ENCODE results near the gene CCDC92.

Gene CCDC92

GRCh38 chr12:123976227-123976826 lies 3.7 kb upstream of the CCDC92 start:
- no peak for DNase-seq (ENCODE audit: low spot score)

DNA sequence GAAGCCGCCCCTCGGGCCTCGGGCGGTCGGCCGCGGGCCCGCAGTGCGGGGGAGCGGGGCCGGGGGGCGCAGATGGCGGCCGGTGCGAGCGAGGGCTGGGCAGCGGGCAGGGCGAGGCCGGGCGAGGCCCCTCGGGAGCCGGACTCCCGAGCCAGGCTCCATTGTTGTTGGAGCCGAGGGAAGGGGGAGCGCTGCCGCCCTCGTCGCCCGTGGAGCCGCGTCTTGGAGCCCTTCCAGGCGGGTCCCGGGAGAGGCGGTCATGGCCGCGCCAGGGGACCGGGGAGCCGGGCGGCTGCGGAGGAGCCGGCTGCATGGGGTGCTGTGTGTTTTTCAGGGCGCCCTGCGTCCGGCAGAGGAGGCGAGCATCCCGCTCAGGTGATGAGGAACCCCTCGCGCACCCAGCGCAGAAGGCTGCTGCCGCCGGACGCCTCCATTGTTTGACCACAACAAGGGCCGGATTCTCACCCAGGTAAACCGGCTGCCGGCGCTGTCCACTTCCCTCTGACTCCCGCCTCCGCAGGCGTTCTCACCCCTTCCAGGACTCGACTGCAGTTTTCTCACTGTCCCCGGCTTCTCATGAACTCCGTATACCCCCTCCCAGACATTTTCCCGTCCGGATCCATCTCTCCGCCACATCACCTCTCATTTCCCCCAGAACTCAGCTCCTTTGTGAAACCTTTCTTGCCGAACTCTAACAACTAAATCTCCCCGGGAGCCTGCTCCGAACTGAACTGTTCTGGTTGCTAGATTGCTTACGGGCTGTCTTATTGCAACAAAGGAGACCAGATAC lies 1.1 kb upstream of the CCDC92 start:
- DNase-seq (ENCODE audit: low spot score) = no peak

- no peak for DNase-seq (ENCODE audit: low spot score)
Measured at GRCh38 chr12:123971770-123972456, 718 bp downstream of the CCDC92 start.

DNA sequence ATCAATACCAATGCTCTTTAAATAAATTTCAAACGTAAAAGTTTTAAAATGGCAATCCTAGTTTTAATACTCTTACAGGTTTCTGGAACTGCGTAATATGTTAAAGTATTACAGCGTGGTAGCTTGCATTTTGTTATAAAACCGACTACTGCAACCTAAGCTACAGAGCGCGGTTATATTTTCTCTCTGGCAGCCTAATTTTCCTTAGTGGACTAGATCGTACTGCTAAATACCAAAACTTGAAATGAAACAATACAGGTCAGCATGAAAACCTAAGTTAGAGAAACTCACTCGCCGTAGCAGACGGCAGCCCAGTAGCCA lies 1.2 kb downstream of the CCDC92 start:
- no peak for DNase-seq (ENCODE audit: low spot score)

DNA sequence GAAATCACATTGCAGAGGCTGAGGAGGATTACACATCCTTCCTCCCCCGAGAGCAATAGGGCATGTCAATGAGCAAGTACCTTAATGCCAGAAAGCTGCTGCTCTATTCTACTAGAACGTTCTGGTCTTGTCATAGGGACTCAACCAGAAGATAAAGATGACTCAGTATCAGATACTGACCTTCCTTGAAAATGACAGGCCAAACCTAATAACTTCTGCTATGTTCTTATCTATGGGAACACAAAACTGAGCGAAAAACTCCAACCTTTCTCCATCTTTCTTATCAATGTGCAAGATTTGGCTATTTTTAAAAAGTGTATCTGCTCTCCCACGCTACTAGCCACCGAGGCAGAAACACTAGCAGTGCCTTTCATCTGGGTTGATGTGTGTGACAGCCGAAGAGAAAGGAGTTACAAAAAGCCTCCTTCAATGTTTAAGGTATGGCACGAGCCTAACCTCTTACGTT lies 5.5 kb downstream of the CCDC92 start:
- DNase-seq (ENCODE audit: low spot score) = no peak

DNA sequence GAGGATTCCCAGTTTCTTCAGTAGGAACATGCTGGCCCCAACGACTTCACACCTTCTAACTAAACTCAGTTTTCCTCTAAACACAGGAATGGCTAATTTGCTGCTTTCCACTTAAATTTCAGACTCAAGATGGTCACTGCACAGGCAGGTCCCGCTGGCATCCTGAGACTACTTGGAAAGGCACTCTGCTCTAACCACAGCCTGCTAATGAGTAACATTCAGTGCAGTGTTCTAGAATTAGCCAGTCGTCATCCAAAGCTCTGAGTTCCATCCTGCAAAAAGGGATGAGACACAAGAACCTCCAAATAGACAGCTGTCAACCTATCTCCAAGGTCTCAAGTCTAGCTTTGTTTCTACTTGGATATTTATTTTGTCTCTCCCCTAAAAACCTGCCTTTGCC lies 6.0 kb downstream of the CCDC92 start:
- no peak for DNase-seq (ENCODE audit: low spot score)

GRCh38 chr12:123965382-123965781 lies 7.2 kb downstream of the CCDC92 start:
- no peak for DNase-seq (ENCODE audit: low spot score)

DNA sequence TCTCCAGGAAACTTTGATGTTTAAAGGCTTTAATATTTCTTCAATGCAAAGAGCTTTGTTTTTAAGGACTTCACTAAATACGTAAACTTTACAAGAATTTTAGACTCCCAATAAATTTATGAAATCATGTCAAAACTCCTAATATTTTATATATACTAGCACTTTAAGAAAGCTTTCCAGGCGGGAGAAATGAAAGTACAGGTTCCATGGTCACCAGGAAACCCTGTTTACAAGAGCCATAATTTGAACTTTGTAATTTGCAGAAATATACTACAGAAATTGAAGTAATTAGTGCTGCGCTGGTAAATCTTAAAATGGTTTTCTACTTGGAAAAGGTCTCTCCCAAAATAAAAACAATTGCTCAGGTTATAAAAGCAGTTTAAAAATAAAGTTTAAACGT lies 8.8 kb downstream of the CCDC92 start:
- no peak for DNase-seq (ENCODE audit: low spot score)

DNA sequence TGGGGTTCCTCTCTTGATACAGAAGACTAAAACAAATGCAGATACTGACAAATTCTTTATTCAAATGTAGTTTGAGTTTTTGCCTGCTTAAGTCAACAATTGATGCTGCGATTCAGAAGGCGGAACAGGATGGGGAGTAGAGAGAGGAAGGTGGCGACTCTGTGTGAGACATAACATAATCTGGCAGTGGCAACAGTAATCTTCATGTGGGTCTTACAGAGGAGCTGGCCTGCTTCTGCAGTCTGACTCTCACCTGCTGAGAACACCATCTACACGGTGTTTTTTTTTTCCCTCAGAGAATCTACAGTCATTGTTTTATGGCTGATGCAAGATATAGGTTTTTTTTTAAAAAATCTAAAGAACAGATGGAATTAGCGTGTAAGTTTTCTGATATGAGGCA lies 10.1 kb downstream of the CCDC92 start:
- DNase-seq (ENCODE audit: low spot score) = no peak

DNA sequence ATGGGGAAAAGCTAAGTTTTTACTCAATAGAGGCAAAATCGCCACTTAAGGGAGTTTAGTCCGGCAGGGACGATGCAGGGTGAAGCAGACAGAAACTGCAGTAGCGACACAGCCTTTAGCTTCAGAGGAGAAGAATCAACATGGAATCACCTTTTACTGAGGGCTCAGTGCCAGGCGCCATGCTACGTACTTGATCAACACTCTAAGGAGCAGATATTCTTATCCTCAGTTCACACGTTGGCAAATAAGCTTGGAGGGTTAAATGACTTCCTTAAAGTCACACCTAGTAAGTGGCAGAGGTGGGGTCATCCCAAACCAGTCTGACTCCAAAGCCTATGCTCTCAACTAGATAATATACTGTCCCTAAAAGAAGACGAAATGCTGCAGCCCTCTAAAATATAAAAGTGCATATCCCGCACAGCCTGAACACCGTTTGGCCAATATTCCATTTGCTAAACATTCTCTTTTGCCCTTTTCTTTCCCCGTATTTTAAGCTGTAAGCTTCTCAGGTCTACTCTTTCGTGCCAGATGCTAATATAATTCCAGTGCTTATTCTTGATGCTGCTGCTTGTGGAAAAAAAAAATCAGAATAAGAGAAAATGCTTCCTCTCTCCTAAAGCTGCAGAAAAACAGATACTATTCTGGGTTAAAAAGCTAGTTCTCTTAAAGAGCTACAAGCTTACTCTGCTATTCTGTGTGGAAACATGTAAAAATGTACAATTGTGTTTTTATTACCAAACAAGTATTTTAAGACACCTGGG lies 10.9 kb downstream of the CCDC92 start:
- DNase-seq (ENCODE audit: low spot score) = no peak

DNA sequence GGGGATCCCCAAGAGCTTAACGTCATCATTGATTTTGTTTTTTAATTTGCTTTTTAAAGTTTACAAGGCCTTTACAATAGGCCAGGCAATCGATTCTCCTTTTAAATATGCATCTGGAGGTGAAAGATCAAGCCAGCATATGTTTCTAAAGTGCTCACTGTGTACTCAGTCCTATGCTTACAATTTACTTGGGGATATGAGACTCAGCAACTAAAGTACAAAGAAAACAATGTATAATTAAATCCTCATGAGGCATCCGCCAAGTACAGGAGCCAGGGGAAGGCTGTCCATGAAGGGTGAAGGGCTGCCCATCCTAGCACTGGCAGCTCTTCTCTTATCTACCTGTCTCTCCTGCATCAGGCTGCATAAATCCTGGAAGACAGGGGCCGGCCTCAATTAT lies 11.8 kb downstream of the CCDC92 start:
- DNase-seq (ENCODE audit: low spot score) = no peak

- no peak for DNase-seq (ENCODE audit: low spot score)
Measured at GRCh38 chr12:123960029-123960735, 12.4 kb downstream of the CCDC92 start.

GRCh38 chr12:123958876-123959275 lies 13.8 kb downstream of the CCDC92 start:
- DNase-seq (ENCODE audit: low spot score) = no peak

DNA sequence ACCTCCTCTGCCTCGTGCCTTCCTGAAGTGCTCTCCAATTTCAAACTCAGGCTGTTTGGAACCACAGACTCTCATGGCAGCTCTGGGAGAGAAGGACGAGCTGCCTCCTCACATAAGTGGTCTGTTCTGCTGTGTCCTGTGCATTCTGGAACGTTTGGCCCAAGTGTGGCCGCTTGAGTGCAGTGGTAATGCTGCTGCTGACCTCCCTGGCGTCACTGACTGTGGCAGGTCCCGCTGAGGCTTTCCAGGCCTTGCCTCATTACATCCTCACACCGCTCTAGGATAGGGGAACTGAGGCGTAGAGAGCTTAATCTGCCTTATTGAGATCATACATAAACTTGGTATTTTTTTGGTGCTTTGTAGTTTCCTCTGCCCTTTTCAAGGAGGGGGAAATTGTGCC lies 14.2 kb downstream of the CCDC92 start:
- DNase-seq (ENCODE audit: low spot score) = no peak

GRCh38 chr12:123957196-123957595 lies 15.4 kb downstream of the CCDC92 start:
- no peak for DNase-seq (ENCODE audit: low spot score)

DNA sequence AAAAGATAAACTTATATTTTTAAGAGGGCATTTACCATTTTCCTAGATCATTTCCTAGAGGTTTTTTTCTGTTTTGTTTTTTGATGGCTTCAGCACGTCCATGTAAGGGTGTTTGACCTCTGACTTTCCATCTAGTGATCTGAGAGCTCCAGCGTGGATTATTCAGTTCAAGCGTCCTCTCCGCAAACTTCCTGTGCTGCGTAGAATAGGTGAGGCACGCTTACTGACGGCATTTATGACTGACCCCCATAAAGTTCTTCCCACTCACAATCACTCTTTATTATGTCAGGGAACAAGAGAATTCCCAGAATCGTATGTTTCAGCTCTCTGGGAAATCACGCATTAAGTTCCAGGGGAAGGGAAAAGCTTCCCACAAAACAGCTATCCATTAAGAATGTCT lies 16.4 kb downstream of the CCDC92 start:
- DNase-seq (ENCODE audit: low spot score) = no peak

DNA sequence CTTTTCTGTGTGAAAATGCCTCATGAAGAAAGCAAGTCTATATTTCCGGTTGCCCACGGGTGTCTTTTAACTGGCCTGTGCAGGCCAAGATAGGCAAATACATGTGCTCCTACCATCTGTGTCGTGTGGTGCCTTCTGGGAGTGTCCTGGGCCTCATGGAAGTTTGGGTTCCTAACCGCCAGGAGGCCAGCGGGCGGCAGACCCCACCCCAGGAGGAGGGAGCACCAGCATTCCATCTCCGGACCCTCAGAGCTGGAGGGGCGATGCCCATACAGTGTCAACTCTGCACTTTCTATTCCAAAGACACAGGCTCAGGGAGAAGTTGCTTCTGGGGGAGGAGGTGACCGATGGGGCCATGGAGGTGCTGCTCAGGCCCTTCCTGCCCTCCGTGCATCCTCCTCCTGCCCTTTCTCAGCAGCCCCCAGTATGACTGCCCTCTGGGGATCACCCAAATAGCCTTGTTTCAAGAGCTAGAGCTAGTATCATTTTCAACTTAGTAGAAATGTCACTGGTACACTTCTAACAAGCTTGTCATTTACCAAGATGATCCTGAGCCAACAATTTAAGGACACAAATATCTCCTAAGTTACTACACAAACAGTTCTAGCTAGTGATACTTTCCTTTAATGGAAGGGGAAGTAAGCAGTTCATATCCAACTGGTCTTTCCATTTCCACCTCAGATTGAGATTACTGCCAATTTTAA lies 17.8 kb downstream of the CCDC92 start:
- DNase-seq (ENCODE audit: low spot score) = no peak

DNA sequence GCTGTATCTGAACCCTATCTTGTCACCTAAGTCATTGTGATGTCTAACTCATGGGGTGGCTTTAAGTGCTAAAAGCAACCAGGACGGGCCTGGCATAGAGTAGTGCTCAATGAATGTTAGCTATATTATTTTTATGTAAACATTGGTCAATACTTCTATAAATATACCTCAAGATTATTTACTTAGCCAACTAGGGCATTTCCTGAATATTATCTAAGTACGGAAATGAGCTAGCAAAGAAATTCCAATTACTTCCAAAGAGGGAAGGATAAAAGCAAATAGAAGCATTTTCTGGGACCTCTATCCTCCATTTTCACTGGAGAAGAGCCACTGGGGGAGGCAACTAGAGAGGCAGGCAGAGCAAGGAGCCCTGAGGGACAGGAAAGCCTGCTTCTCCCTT lies 20.6 kb downstream of the CCDC92 start:
- DNase-seq (ENCODE audit: low spot score) = no peak

GRCh38 chr12:123951467-123951866 lies 21.2 kb downstream of the CCDC92 start:
- DNase-seq (ENCODE audit: low spot score) = no peak

DNA sequence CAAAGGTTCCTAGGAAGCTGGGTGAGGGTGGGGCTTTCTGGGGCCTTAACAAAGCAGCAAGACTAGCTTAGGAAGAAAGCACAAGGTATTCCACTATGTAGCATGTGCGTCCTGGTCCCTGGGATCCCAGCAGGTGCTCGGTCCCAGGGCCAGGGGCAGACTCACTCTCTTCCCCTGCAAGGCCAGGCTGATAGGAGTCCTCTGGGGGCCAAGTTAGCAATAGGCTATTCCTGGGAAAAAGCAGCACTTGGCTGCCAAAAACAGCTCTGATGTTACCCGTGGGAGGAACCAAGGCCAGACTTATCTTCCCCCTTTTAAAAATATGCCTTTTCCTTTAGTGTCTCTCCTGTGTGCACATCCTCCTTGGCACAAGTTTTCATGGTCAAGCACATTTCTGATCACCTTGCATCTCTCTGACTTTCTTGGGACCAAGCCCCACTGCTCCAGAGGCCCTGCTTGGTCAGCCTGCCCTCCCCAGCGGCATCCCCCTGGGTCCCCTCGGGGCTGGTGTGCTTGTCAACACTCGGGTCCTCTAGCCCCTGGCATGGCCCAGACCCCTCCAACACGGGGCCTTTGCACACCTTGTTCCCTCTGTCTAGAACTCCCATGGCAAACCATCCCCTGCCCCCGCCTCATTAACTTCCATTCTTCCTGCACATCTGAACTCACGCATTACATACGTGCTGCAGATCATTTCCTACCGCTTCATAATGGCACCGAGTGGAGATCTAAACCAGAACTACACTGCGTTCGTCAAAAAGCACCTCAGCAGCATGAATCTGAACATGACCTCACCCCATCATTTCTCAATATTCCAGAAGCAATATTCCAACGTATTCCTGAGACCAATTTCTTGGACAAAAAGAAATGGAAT lies 21.9 kb downstream of the CCDC92 start:
- peak; percentile 41 for DNase-seq (ENCODE audit: low spot score)

Measured in left forelimb (tissue), 1 donor.